HEK293T (cell line): ENCODE measurements around the gene ZNF575.

Experiments
- ARNT ChIP-seq: fragments of 450-650 bp; IDR thresholded peaks from 2 replicates; pipeline ENCODE4 v1.6.1; 2017; ENCODE audit warnings: mild to moderate bottlenecking
- BHLHE40 ChIP-seq: fragments of 450-650 bp; IDR thresholded peaks from 2 replicates; pipeline ENCODE4 v1.6.1; 2016; ENCODE audit warnings: mild to moderate bottlenecking, moderate library complexity, borderline replicate concordance
- CTBP1 ChIP-seq: fragments of 450-650 bp; IDR thresholded peaks from 2 replicates; pipeline ENCODE4 v1.6.1; 2016; ENCODE audit warnings: borderline replicate concordance
- FOXA1 ChIP-seq: fragments of 450-650 bp; IDR thresholded peaks from 2 replicates; pipeline ENCODE4 v1.6.1; 2016; ENCODE audit warnings: mild to moderate bottlenecking
- FOXK2 ChIP-seq: fragments of 450-650 bp; IDR thresholded peaks from 2 replicates; pipeline ENCODE4 v1.6.1; 2016; ENCODE audit warnings: mild to moderate bottlenecking
- FOXM1 ChIP-seq: fragments of 450-650 bp; IDR thresholded peaks from 2 replicates; pipeline ENCODE4 v1.6.1; 2017; ENCODE audit warnings: mild to moderate bottlenecking, borderline replicate concordance
- HDGF ChIP-seq: fragments of 450-650 bp; IDR thresholded peaks from 2 replicates; pipeline ENCODE4 v1.6.1; 2017; ENCODE audit warnings: antibody characterized with exemption, borderline replicate concordance
- LEF1 ChIP-seq: fragments of 450-650 bp; IDR thresholded peaks from 2 replicates; pipeline ENCODE4 v1.6.1; 2017; ENCODE audit warnings: mild to moderate bottlenecking, borderline replicate concordance
- NFRKB ChIP-seq: fragments of 450-650 bp; IDR thresholded peaks from 2 replicates; pipeline ENCODE4 v1.6.1; 2016; ENCODE audit warnings: mild to moderate bottlenecking, moderate library complexity
- SP1 ChIP-seq: fragments of 450-650 bp; IDR thresholded peaks from 2 replicates; pipeline ENCODE4 v1.6.1; 2017
- SUZ12 ChIP-seq: fragments of 450-650 bp; IDR thresholded peaks from 2 replicates; pipeline ENCODE4 v1.6.1; 2016; ENCODE audit warnings: mild to moderate bottlenecking
- TARDBP ChIP-seq: fragments of 450-650 bp; IDR thresholded peaks from 2 replicates; pipeline ENCODE4 v1.6.1; 2016
- ZNF384 ChIP-seq: fragments of 450-650 bp; IDR thresholded peaks from 2 replicates; pipeline ENCODE4 v1.6.1; 2016
- TF ChIP-seq, protein P1 (sequence below): fragments of 450-650 bp; IDR thresholded peaks from 2 replicates; pipeline ENCODE4 v1.6.1; 2016

DNA sequence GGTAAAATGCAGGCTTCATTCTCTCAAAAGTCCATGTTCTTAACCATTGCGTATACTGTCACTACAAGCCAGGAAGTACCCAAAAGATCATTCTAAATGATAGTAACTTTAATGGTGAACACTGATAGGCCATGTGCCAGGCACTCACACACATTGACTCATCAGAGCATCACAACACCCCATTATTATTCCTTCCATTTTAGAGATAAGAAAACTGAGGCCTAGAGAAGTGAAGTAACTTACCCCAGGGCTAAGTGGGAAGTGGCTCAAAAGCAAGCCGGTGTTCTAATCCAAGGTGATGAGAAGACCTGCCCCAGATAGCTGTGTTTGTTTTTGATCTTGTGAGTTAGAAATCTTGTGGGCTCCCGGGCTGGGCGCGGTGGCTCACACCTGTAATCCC, 27.0 kb upstream of the ZNF575 start:
- no peak for TF ChIP-seq SUZ12
- TF ChIP-seq SP1, result no peak
- no peak for TF ChIP-seq FOXA1
- no peak for TF ChIP-seq FOXK2
- TF ChIP-seq TARDBP, result no peak
- no peak for TF ChIP-seq ZNF384
- TF ChIP-seq BHLHE40, result no peak
- TF ChIP-seq ARNT, result no peak
- TF ChIP-seq FOXM1, result no peak
- TF ChIP-seq LEF1, result no peak
- TF ChIP-seq CTBP1, result no peak
- TF ChIP-seq, protein P1, sequence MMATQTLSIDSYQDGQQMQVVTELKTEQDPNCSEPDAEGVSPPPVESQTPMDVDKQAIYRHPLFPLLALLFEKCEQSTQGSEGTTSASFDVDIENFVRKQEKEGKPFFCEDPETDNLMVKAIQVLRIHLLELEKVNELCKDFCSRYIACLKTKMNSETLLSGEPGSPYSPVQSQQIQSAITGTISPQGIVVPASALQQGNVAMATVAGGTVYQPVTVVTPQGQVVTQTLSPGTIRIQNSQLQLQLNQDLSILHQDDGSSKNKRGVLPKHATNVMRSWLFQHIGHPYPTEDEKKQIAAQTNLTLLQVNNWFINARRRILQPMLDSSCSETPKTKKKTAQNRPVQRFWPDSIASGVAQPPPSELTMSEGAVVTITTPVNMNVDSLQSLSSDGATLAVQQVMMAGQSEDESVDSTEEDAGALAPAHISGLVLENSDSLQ, result no peak
- no peak for TF ChIP-seq HDGF
- no peak for TF ChIP-seq NFRKB
